HS-5 (cell line): ENCODE results near the gene LMF1.
"Not testable (repeated sequence)": the region's sequence is repeated elsewhere in the genome, so short reads cannot be mapped to it uniquely, and the experiment has no call there.

Experiments
- DNase-seq: peaks from one replicate; pipeline ENCODE4 v3.0.0-alpha.2; 2012; ENCODE audit warnings: low read depth

Gene LMF1

DNA sequence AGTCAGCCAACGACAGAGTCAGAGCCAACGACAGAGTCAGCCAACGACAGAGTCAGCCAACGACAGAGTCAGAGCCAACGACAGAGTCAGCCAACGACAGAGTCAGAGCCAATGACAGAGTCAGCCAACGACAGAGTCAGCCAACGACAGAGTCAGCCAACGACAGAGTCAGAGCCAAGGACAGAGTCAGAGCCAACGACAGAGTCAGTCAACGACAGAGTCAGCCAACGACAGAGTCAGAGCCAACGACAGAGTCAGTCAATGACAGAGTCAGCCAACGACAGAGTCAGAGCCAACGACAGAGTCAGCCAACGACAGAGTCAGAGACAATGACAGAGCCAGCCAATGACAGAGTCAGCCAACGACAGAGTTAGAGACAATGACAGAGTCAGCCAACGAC lies 22.0 kb downstream of the LMF1 start:
- DNase-seq: not testable (repeated sequence)

- DNase-seq: not testable (repeated sequence)
Observed at GRCh38 chr16:947922-948303, 22.9 kb downstream of the LMF1 start.

GRCh38 chr16:947255-947921 lies 23.4 kb downstream of the LMF1 start:
- no peak for DNase-seq

DNA sequence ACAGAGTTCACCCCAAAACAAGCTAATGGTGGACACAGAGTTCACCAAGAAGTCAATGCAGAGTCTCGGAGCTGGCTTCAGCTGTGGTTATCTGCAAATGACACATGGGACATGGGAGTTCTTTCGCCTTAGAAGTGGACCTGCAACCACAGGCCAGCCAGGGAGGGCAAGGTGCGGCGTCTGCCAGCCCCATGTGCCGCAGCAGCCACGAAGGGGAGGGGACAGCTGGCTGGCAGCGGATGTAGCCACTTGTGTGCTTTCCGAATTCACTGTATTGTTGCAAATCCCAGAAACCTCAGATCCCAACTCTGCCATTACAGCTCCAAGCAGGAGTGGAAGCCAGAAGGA lies 24.8 kb downstream of the LMF1 start:
- DNase-seq: no peak

DNA sequence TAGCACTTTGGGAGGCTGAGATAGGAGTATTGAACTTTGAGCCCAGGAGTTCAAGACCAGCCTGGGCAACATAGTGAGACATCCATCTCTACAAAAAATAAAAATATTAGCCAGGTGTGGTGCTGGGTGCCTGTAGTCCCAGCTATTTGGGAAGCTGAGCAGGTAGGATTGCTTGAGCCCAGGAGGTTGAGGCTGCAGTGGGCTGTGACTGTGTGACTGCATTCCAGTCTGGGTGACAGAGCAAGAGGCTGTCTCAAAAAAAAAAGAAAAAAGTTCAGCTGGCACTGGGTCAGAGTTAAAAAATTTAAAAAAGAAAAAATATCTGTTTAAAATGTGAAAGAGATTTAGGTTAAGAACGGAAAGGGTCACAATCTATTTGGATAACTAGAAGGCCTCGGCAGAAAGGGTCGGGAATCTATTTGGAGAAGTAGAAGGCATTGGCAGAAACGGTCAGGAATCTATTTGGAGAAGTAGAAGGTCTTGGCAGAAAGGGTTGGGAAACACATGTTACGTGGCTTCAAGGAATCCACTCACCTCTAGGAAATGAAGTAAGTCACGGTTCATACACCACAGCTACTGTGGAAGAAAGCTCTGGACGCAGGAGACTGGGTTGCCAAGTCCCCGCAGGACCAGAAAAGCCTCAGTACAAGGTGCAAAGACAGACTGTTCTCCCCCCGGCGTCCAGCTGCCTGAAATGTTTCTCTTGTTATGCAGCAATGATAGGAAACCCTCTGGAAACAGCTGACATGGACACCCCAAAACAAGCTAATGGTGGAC lies 25.3 kb downstream of the LMF1 start:
- no peak for DNase-seq

- DNase-seq: no peak
Observed at GRCh38 chr16:943971-944370, 26.8 kb downstream of the LMF1 start.

GRCh38 chr16:942436-943060 lies 28.2 kb downstream of the LMF1 start:
- no peak for DNase-seq

- DNase-seq: no peak
Observed at GRCh38 chr16:939941-940340, 30.8 kb downstream of the LMF1 start.

- DNase-seq: no peak
Observed at GRCh38 chr16:939311-939710, 31.5 kb downstream of the LMF1 start.

- DNase-seq: no peak
Observed at GRCh38 chr16:938752-939151, 32.0 kb downstream of the LMF1 start.

- no peak for DNase-seq
Observed at GRCh38 chr16:938136-938535, 32.6 kb downstream of the LMF1 start.

DNA sequence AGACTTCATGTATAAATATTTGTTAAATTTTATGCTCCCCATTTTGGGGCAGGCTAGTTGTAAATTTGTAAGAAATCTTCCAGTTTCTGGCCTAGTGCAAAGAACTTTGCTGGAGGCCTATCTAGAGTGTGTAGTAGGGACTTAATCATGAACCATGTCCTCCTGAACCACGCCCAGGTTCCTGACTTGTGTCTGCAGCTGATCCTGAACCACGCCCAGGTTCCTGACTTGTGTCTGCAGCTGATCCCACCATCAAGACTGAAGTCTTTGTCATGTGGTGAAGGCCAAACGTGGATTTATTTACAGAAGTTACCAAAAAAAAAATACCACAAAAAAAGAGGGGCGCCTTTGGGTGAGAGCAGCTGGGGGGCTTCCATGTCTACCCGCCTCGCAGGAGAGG lies 33.1 kb downstream of the LMF1 start:
- no peak for DNase-seq

- no peak for DNase-seq
Observed at GRCh38 chr16:937311-937710, 33.5 kb downstream of the LMF1 start.

GRCh38 chr16:935684-936083 lies 35.1 kb downstream of the LMF1 start:
- DNase-seq: no peak

- DNase-seq: no peak
Observed at GRCh38 chr16:934178-934577, 36.6 kb downstream of the LMF1 start.

DNA sequence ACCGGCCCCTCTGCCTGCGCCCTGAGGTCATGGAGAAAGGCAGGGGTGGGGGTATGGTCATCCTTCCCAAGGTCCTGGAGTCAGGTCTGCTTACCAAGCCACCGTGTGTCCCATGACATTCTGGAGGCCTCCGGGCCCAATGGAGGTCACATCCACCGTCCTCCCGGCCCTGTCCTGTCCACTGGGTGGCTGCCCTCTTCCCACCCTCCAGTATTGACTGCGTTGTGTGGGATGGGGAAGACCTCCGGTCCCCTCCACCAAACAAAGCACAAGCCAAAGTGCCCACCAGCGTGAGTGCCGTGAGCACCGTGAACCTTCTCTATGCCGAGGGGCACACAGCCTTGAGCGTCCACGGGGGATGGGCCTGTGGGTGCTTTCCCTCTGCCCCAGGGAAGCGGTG lies 37.2 kb downstream of the LMF1 start:
- no peak for DNase-seq

GRCh38 chr16:932831-933330 lies 37.9 kb downstream of the LMF1 start:
- no peak for DNase-seq

DNA sequence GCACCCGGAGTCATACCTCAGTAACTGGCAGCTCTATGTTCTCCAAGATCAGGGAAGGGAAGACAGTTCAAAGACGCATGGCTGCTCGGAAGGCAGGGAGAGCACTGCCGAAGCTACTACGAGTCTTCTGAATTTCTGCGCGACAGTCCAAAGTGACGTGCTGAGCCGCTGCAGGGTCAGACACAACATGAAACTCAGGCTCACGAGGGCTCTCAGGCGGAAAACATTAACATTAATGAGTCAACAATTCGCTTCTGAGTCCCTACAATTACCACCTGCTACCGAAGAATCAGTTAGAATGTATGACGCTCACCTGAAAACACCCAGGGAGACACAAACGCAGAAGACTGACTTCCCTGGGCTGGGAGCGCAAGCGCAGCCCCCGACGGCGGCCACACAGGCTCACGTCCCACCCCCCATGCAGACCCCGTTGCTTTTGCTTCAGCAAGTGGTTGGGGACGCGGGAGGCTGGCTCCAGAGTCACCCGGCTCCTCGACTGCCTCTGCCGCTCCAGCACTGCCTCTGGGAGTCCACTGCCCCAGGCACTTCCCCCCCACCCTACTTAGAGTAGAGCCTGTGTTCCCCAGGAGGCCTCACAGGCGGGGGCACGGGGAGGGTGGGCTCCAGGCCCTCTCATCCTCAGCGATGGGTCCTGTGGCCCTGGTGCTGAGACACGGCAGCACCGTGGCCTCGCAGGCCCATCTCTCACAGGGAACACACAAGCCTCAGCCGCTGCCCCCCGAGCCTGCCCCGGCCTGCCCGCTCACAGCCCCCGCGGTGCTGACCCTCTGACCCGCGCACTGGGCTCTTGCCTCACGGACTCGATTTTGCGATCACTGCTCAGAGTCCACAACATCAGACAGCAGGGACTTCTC lies 38.9 kb downstream of the LMF1 start:
- no peak for DNase-seq

DNA sequence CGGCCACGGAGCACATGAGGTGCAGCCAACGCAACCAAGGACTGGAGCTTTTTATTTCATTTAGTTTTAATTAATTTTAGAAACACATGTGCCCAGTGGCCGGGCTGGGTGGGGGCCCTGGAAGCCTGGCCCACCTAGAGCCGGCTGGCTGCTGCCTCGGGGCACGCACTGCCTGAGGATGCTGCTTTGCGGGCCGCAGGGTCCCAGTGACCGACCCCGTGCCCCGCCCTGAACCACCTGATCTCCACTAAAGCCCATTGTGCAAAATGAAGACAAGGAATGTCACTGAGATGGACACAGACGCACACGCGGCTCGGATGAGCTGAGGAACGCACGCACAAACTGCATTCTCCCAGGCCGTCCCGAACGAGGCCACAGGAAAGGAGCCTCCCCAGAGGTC lies 39.6 kb downstream of the LMF1 start:
- no peak for DNase-seq

- DNase-seq: no peak
Observed at GRCh38 chr16:930511-930910, 40.3 kb downstream of the LMF1 start.

DNA sequence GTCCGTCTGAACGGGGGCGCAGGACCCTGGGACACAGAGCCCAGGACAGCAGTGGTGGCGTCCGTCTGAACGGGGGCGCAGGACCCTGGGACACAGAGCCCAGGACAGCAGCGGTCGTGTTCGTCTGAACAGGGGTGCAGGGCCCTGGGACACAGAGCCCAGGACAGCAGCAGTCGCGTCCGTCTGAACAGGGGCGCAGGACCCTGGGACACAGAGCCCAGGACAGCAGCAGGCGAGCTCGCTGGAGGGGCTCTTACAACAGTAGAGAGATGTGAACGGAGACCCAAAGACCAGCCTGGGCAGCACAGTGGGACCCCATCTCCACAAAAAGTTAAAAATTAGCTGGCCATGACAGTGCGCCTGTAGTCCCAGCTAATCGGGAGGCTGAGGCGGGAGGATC lies 40.7 kb downstream of the LMF1 start:
- DNase-seq: no peak
